HepG2 (cell line): Measurements from ENCODE around the gene MADD.

Experiments
- EZH2 ChIP-seq: conservative IDR thresholded peaks from 2 replicates; pipeline ENCODE4 v1.6.1; 2012; ENCODE audit warnings: mild to moderate bottlenecking, low read depth, low read length, moderate library complexity
- GABPA ChIP-seq, 2 experiments: IDR thresholded peaks; 2 replicates each; pipeline ENCODE4 v1.6.1; 2011 to 2016; ENCODE audit warnings: low read depth in 2 of 2, low read length in 1 of 2, missing biosample characterization in 1 of 2, missing genetic modification characterization in 1 of 2
- TF ChIP-seq, protein P1 (sequence below): IDR thresholded peaks from 2 replicates; pipeline ENCODE4 v1.6.1; 2016; ENCODE audit warnings: missing compliant biosample characterization, missing genetic modification reagents, borderline replicate concordance
- TF ChIP-seq, protein P2 (sequence below): sonication (generic); formaldehyde crosslinking; IDR thresholded peaks from 2 replicates; pipeline ENCODE4 v1.4.0; 2020; ENCODE audit warnings: low read depth, missing genetic modification reagents

DNA sequence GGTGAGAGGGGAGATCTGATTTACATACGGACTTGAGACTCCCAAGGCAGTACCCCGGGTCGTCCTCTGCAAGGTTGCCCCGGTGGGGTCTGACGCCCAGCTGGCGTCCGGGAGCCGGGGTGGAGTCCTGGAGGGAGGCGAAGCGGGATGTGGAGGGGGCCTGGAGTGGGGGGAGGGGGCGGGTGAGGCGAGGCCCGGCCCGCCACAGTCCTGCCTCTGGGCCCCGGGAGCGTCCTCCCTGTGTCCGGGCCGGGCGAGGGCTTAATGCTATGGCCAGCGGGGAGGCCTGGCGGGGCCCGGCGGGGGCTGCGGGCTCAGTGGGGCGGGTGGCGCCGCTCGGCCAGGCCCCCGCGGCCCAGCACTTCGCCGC is 85.0 kb downstream of the MADD start:
- TF ChIP-seq GABPA (IDR thresholded peaks at IDR 0.05; ENCODE audit: low read depth, low read length), result no peak
- no peak for TF ChIP-seq GABPA (CRISPR knock-in tag; IDR thresholded peaks at IDR 0.05; ENCODE audit: low read depth)
- TF ChIP-seq EZH2, result no peak
- TF ChIP-seq, protein P1, sequence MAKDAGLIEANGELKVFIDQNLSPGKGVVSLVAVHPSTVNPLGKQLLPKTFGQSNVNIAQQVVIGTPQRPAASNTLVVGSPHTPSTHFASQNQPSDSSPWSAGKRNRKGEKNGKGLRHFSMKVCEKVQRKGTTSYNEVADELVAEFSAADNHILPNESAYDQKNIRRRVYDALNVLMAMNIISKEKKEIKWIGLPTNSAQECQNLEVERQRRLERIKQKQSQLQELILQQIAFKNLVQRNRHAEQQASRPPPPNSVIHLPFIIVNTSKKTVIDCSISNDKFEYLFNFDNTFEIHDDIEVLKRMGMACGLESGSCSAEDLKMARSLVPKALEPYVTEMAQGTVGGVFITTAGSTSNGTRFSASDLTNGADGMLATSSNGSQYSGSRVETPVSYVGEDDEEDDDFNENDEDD (CRISPR knock-in tag), result no peak
- TF ChIP-seq, protein P2, sequence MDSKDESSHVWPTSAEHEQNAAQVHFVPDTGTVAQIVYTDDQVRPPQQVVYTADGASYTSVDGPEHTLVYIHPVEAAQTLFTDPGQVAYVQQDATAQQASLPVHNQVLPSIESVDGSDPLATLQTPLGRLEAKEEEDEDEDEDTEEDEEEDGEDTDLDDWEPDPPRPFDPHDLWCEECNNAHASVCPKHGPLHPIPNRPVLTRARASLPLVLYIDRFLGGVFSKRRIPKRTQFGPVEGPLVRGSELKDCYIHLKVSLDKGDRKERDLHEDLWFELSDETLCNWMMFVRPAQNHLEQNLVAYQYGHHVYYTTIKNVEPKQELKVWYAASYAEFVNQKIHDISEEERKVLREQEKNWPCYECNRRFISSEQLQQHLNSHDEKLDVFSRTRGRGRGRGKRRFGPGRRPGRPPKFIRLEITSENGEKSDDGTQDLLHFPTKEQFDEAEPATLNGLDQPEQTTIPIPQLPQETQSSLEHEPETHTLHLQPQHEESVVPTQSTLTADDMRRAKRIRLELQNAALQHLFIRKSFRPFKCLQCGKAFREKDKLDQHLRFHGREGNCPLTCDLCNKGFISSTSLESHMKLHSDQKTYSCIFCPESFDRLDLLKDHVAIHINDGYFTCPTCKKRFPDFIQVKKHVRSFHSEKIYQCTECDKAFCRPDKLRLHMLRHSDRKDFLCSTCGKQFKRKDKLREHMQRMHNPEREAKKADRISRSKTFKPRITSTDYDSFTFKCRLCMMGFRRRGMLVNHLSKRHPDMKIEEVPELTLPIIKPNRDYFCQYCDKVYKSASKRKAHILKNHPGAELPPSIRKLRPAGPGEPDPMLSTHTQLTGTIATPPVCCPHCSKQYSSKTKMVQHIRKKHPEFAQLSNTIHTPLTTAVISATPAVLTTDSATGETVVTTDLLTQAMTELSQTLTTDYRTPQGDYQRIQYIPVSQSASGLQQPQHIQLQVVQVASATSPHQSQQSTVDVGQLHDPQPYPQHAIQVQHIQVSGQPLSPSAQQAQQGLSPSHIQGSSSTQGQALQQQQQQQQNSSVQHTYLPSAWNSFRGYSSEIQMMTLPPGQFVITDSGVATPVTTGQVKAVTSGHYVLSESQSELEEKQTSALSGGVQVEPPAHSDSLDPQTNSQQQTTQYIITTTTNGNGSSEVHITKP (CRISPR knock-in tag), result no peak
